ENCODE results near the gene CADPS. TPM values are rescaled to one million over a fixed set of nuclear protein-coding genes. Genes with fewer than 3 reads are reported as not detected.

The CADPS gene
- total RNA-seq, 1 donor from 2014 or later: not detected

DNA sequence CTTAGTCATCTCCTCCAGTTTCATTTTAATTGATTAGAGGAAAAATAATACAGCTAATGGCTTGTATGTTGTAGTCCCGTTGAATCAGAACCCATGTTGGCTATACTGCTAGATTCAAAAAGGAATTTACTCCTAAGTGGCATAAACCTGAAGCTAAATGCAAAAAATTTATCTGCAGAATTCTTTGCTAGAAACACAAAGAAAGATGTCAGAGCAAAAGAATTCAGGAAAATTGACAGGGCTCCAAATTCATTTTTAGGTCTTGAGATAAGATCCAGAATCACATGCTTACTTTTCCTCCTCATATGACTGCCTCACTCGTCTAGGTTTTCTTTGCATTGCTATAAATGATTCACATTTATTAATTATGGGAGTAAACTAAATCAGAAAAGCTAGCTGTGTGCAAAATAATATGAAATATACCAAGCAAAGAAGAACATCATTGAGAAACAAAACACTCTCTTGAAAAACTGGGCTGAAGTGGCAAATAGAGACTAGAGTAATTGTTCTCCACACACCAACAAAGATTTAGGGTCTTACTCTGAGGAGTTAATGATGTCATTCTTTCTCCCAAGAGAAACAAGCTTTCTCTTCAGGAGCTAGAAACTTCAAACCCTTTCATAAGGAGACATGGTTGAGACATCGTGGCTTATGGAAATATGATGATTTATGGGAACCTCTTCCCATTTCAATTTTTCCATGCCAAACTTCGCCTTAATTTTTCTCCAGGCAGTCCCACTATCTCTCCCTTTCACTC lies 407.1 kb downstream of the CADPS start:
- Histone ChIP-seq H3K4me3 (no peak overlapping the region), H3K4me1 (peaks cover 0 to 2% of the 10 kb centered on the region in 2 donors), H3K27me3 (no peaks in the 10 kb centered on the region), H3K27ac (no peak overlapping the region), H3K9me3 (no peaks in the 10 kb centered on the region), H3K36me3 (no peaks in the 10 kb centered on the region)
- intact Hi-C loops (cut with DNase I): no loop called here
- TF ChIP-seq CTCF (IDR thresholded peaks at IDR 0.05): no peak
- no peak for DNase-seq (ENCODE audit: low spot score in 2 of 2)

- intact Hi-C loops (cut with DNase I): no loop called here
- no peak overlapping the region for H3K27ac ChIP-seq
- no peak for DNase-seq (ENCODE audit: low spot score in 2 of 2)
- H3K9me3 ChIP-seq: no peaks in the 10 kb centered on the region
- H3K4me3 ChIP-seq: no peak overlapping the region
- no peaks in the 10 kb centered on the region for H3K36me3 ChIP-seq
- no peak for TF ChIP-seq CTCF (IDR thresholded peaks at IDR 0.05)
- no peaks in the 10 kb centered on the region for H3K4me1 ChIP-seq
- H3K27me3 ChIP-seq: no peaks in the 10 kb centered on the region
These were observed 412.4 kb downstream of the CADPS start for GRCh38 chr3:62462788-62463187.

DNA sequence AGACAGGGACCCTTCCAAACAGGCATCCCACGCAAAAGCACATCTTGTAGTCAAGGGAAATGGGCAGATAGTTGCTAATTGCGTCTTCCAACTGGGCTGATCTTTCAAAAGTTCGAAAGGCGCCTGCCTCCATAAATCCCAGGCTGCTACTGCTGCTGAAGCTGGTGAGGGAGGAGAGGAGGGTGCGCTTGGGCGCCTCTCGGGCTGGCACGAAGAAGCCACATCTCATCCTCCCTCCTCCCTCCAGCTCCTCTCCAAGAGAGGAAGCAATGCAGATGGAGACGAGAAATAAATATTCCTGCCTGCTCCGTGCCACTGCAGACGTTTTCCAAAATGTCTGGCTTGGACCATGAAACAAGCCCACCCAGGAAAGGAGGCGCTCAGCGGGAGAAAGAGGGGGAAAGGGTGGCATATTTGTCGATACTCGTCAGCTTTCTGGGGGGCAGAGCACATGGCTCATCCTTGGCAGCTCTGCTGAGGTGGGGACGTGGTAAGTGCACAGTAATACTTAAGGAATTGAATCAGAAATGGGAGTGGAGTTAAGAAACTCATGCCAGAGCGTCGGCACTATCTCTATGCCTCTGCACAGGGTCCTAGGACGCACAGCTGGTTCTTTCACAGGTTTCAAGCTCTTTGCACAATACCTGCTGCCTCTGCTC lies 413.0 kb downstream of the CADPS start:
- no peaks in the 10 kb centered on the region for H3K36me3 ChIP-seq
- H3K27ac ChIP-seq: no peak overlapping the region
- TF ChIP-seq CTCF (IDR thresholded peaks at IDR 0.05): no peak
- H3K4me3 ChIP-seq: no peak overlapping the region
- no peak for DNase-seq (ENCODE audit: low spot score in 2 of 2)
- H3K27me3 ChIP-seq: no peaks in the 10 kb centered on the region
- H3K4me1 ChIP-seq: no peaks in the 10 kb centered on the region
- intact Hi-C loops (cut with DNase I): no loop called here
- H3K9me3 ChIP-seq: no peaks in the 10 kb centered on the region

DNA sequence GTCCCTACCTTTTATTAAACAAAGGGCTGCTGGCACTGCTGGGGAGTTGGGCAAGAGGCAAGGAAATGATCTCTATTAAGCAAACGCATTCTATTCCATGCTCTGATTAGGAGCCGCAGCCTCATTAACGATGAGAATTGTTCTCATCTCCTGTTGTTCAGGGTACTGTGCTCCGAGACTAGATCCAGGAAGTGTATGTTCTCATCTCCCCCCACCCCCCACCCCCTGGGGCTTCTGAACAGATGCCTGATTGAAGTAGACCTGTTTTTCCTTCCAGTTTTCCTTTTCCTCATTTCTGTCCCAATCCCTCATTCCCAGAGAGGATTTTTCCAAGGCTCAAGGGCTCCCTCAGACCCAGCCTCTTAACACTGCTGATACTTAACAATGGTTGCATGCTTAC lies 420.3 kb downstream of the CADPS start:
- DNase-seq (ENCODE audit: low spot score in 2 of 2): no peak
- TF ChIP-seq CTCF (IDR thresholded peaks at IDR 0.05): no peak

GRCh38 chr3:62453448-62453847 lies 421.8 kb downstream of the CADPS start:
- Histone ChIP-seq H3K27ac (no peak overlapping the region), H3K27me3 (no peaks in the 10 kb centered on the region), H3K4me1 (no peaks in the 10 kb centered on the region), H3K4me3 (no peak overlapping the region), H3K36me3 (no peaks in the 10 kb centered on the region), H3K9me3 (no peaks in the 10 kb centered on the region)
- intact Hi-C loops (cut with DNase I): no loop called here
- no peak for TF ChIP-seq CTCF (IDR thresholded peaks at IDR 0.05)
- DNase-seq (ENCODE audit: low spot score in 2 of 2): no peak

More for the DNA sequence above, 420.3 kb downstream of the CADPS start:
- H3K27me3 ChIP-seq: no peaks in the 10 kb centered on the region
- H3K4me1 ChIP-seq: no peaks in the 10 kb centered on the region
- no peak overlapping the region for H3K27ac ChIP-seq
- no peak overlapping the region for H3K4me3 ChIP-seq
- no peaks in the 10 kb centered on the region for H3K9me3 ChIP-seq
- intact Hi-C loops (cut with DNase I): no loop called here
- H3K36me3 ChIP-seq: no peaks in the 10 kb centered on the region
